ENCODE measurements around the gene ITGA7. TPM values are rescaled to one million over a fixed set of nuclear protein-coding genes. Genes with fewer than 3 reads are reported as not detected.

ITGA7 gene
- total and polyA plus RNA-seq, 2 of the 8 experiments (the other 6 are each of a cell fraction or from before 2014, with no cell fraction given): 57.6 to 86.1 TPM

GRCh38 chr12:55728939-55729818 is 21.5 kb upstream of the ITGA7 start, which contains the start of gene CD63:
TSS of gene CD63 (minus strand) at chr12:55729009. CDS start at chr12:55728341, 668 bp downstream.
- WGBS, 2 experiments (ENCODE audit: extremely low coverage in 1 of 2, insufficient coverage in 1 of 2, insufficient read length in 1 of 2, insufficient replicate concordance in 2 of 2, low coverage in 1 of 2, low lambda C conversion rate in 2 of 2, missing lambda C conversion rate in 1 of 2): 1% methylated on average over 30 of the region's 61 CpGs; no CpG with 5 or more reads in 1 of the 2 experiments
- H3K23me2 ChIP-seq (ENCODE audit: low read depth, low read length): peaks cover 15% of the 10 kb centered on the region
- peaks cover 0 to 17% of the 10 kb centered on the region in 2 experiments; a peak in 2 of 4 replicates for H3K79me2 ChIP-seq (ENCODE audit: control insufficient read depth in 1 of 2, insufficient read depth in 2 of 2, low read length in 2 of 2)
- H3K79me1 ChIP-seq (ENCODE audit: low read depth, low read length): peaks cover 5% of the 10 kb centered on the region; the same call in 1 of the 2 replicates
- H3K4me3 ChIP-seq (ENCODE audit: extremely low read depth in 1 of 4, insufficient read depth in 2 of 4, low read depth in 3 of 4, low read length in 4 of 4): peak within 1 kb of the TSS; percentile 54 to 93 (median 90)
- H3K4me1 ChIP-seq (replicated peaks in 1 of 4; ENCODE audit: control insufficient read depth in 3 of 4, insufficient read depth in 4 of 4, low read length in 3 of 4): peaks cover 0 to 12% (median 10%) of the 10 kb centered on the region in 4 experiments; a peak in 6 of 7 replicates
- peak within 1 kb of the TSS; percentile 82 for H4K5ac ChIP-seq (ENCODE audit: insufficient read length, low read depth, low read length)
- peak within 1 kb of the TSS; percentile 77; the same call in 1 of the 2 replicates for H2BK5ac ChIP-seq (ENCODE audit: low read depth, low read length)
- DNase-seq (ENCODE audit: low read depth in 1 of 2, low spot score in 2 of 2) (peak in 1 of 2 experiments; percentile 85), FAIRE-seq (peak; percentile 28)
- no peak within 1 kb of the TSS for H3K23ac ChIP-seq (ENCODE audit: insufficient read length)
- peak within 1 kb of the TSS; percentile 45 for H2BK120ac ChIP-seq (replicated peaks; ENCODE audit: low read depth, low read length)
- H3K18ac ChIP-seq (ENCODE audit: extremely low read depth, low read length): peak within 1 kb of the TSS; percentile 91
- no peaks in the 10 kb centered on the region for H3K9me3 ChIP-seq (ENCODE audit: insufficient read depth in 2 of 2, low read depth in 1 of 2, low read length in 1 of 2)
- peak within 1 kb of the TSS; percentile 70 for H4K8ac ChIP-seq (ENCODE audit: extremely low read depth, insufficient read depth, low read length)
- peak within 1 kb of the TSS; percentile 75 to 86 (median 76) for H3K9ac ChIP-seq (replicated peaks in 1 of 4; ENCODE audit: extremely low read depth in 1 of 4, low read depth in 3 of 4, low read length in 3 of 4)
- peak within 1 kb of the TSS; percentile 68; the same call in 1 of the 2 replicates for H2BK12ac ChIP-seq (ENCODE audit: low read depth, low read length)
- peaks cover 0 to 3% of the 10 kb centered on the region in 2 experiments for H4K20me1 ChIP-seq (replicated peaks in 1 of 2; ENCODE audit: control insufficient read depth in 1 of 2, insufficient read depth in 2 of 2, low read length in 2 of 2)
- H3K27me3 ChIP-seq (replicated peaks in 1 of 4; ENCODE audit: control insufficient read depth in 3 of 4, extremely low read depth in 1 of 4, insufficient read depth in 3 of 4, low read length in 3 of 4): no peaks in the 10 kb centered on the region
- CTCF ChIA-PET (ENCODE audit: partially characterized antibody): interaction anchor here (0.8 to 2.7 kb wide), 17 partner anchors 9 to 210 kb away, joined by 3 to 34 read pairs (median 5); partner anchors contain the start of genes BLOC1S1, ITGA7, ORMDL2 and RDH5
- H3K56ac ChIP-seq (replicated peaks; ENCODE audit: insufficient read length, low read depth, low read length): peak within 1 kb of the TSS; percentile 66
- H2BK20ac ChIP-seq (ENCODE audit: low read length): no peak within 1 kb of the TSS
- H2AK5ac ChIP-seq (ENCODE audit: low read depth, low read length): no peak within 1 kb of the TSS
- H3K4me2 ChIP-seq (ENCODE audit: insufficient read depth in 1 of 2, low read depth in 2 of 2, low read length in 2 of 2): peak within 1 kb of the TSS; percentile 82 to 92
- H2AFZ ChIP-seq (ENCODE audit: low read length): no peak within 1 kb of the TSS
- peak within 1 kb of the TSS; percentile 68; the same call in 1 of the 2 replicates for H3K27ac ChIP-seq (ENCODE audit: low read depth, low read length)
- POLR2A ChIA-PET (ENCODE audit: partially characterized antibody): interaction anchor here (0.5 to 34.1 kb wide), 17 partner anchors 9 to 1383 kb away, joined by 3 to 809 read pairs (median 7); partner anchors contain the start of genes BLOC1S1, DNAJC14, ITGA7 and ORMDL2
- H3K4ac ChIP-seq (replicated peaks; ENCODE audit: insufficient read length, low read depth, low read length): peak within 1 kb of the TSS; percentile 94
- H3K14ac ChIP-seq (ENCODE audit: insufficient read length): peak within 1 kb of the TSS; percentile 89
- H2BK15ac ChIP-seq (ENCODE audit: low read length): peak within 1 kb of the TSS; percentile 65
- peaks cover 5 to 25% (median 11%) of the 10 kb centered on the region in 4 experiments; a peak in 5 of 8 replicates for H3K36me3 ChIP-seq (ENCODE audit: control insufficient read depth in 2 of 4, insufficient read depth in 4 of 4, low read length in 3 of 4)
- peak within 1 kb of the TSS; percentile 69 for H4K91ac ChIP-seq (replicated peaks; ENCODE audit: insufficient read length, low read length)
- TF ChIP-seq CHD1 (IDR thresholded peaks at IDR 0.05; ENCODE audit: low read depth, low read length) (no peak), KDM5A (IDR thresholded peaks at IDR 0.05; ENCODE audit: low read length) (no peak), RAD21 (IDR thresholded peaks at IDR 0.05 in 1 of 2, conservative IDR thresholded peaks at IDR 0.05 in 1 of 2; ENCODE audit: low read depth in 2 of 2, low read length in 2 of 2) (no peak), PHF8 (conservative IDR thresholded peaks at IDR 0.05; ENCODE audit: low read depth, low read length) (peak; percentile 45; the same call in 1 of the 2 replicates)
